ENCODE results near the gene SPOCK3.
"Not testable (repeated sequence)": the region's sequence is repeated elsewhere in the genome, so short reads cannot be mapped to it uniquely, and the experiment has no call there.

Gene SPOCK3

DNA sequence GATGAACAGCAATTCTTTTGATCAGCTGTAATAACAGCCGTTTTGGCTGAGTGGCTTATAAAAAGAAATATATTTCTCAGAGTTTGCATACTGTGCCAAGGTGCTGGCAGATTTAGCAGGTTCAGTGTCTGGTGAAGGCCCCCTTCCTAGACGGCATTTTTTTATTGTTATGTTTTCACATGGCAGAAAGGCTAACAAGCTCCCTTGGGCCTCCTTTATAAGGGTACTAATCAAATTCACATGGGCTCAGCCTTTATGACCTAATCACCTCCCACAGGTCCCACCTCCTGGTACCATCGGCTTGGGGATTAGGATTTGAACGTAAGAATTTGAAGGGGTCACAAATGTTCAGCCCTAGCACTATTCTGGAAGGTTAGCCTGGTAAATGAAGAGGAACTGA, 431.9 kb downstream of the SPOCK3 start:
- no peak for DNase-seq

DNA sequence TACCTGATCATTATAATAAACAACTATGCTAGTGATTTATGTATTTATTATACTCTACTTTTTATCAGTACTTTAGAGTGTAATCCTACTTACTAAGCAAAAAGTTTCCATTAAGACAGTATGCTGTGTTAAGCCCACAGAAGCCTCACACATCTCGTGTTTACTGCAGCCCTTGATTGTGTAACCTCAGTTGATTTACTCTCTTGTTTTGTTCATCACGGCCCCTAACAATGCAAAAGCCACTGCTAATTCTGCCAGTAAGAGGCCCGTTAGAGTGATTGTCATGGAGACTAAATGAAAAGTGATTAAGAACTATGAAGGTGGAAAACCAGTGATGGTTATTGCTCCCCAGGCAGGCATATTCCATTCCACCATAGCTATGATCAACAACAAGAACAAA, 436.2 kb downstream of the SPOCK3 start:
- DNase-seq, result no peak

DNA sequence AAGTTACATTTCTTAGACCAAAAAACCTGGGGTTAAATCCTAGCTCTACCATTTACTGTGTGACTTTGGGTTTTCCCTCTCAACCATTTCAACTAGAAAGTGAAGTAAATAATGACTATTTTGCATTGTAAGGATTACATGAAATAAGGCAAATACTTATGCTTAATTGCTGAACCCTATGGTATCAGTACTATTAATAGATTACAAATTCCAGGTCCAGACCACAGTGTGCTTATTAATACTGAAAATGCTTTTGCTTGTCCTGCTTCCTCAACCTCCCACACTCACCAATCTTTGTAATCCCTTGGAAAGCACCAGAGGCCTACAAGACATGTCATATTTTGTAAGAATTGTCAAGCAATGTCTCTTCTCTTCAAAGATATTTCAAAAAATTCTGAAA, 456.5 kb downstream of the SPOCK3 start:
- no peak for DNase-seq

DNA sequence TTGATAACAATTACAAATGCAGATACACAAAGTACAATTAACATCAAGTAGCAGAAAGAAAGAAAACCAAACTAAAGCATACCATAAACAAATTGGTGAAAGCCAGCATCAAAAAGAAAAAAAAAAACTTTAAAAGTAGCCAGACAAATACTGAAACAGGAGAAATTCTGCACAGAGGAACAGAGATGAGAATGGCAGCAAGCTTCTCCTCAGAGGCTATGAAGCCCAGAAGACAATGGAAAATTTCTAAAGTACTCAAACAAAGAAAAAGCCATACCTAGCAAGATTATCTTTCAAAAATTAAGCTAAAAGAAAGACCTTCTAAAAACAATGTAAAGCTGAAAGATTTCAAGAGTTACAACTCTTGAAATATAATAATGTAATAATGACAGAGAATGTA, 471.3 kb downstream of the SPOCK3 start:
- DNase-seq, result no peak

DNA sequence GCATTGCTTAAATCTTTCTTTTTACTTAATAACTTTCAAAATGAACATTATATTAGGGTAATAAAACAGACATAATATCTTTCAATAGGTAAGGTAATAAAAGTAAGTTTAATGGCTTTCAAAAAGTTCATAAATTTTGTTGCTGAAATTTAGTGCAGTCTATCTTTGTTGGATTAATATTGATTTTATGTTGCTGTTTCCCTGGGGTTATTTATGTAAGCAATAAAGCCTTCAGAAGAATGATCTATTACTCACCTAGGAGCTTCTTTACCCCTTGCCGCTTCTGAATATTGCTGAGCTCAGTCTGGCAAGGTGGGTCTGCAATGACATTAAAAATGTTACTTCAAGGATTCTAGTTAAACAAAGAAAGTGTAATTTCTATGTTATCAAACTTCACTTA, 492.6 kb downstream of the SPOCK3 start:
- no peak for DNase-seq

DNA sequence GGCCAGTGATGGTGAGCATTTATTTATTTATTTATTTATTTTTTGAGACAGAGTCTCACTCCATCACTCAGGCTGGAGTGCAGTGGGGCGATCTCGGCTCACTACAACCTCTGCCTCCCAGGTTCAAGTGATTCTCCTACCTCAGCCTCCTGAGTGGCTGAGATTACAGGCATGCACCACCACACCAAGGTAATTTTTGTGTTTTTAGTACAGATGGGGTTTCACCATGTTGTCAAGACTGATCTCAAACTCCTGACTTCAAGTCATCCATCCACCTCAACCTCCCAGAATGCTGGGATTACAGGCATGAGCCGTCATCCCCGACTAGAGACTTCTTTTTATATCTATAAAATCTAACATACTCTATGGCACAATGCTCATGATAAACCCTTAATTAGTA, 495.1 kb downstream of the SPOCK3 start:
- DNase-seq, result not testable (repeated sequence)

DNA sequence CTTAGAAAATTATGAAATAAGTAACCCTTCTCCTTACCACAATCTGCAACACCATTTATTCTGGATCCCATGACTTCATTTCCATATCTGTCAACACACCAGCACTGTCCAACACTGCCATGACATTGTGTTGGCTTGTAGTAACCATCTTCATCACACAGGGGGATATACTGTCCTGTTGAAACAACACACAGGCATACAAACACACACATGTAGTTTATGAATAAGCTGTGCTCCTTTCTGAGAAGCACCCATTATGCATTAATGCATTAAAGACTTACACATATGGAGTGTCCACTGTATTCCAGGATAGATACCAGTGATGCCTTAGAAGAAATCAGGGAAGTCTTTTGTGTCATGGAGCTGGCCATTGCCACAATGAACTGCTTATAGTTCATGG, 496.9 kb downstream of the SPOCK3 start:
- no peak for DNase-seq

DNA sequence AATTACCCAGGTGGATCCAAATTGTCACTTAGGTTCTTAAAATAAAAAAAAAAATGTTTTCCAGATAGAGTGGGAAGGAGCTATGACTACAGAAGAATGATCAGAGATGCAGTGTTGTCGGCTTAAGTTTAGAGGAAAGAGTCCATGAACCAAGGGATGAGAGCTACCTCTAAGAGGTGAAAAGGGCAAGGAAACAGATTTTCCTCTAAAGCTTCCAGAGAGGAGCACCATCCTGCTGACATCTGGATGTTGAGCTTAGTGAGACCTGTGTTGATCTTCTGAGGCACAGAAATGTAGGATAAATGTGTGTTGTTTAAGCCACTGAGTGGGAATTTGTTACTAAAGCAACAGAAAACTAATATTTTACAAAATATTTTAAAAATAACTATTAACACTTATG, 498.7 kb downstream of the SPOCK3 start:
- no peak for DNase-seq

DNA sequence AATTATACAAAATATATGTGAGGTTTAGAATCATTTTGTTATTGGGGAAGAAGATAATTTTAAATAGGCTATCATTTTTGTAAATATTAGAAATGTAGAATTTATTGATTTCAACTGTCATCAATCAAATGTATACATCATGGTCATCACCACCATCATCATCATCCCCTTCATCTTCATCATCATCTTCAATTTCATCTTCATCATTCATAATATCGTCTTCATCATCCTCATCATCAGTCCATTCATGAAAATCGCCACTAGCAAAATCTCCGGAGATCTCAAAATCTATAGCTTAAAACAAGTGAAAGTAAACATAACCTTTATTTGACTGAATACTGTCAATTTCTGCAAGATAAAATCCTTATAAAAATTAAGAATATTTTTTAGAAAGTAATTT, 499.5 kb downstream of the SPOCK3 start:
- DNase-seq, result no peak

DNA sequence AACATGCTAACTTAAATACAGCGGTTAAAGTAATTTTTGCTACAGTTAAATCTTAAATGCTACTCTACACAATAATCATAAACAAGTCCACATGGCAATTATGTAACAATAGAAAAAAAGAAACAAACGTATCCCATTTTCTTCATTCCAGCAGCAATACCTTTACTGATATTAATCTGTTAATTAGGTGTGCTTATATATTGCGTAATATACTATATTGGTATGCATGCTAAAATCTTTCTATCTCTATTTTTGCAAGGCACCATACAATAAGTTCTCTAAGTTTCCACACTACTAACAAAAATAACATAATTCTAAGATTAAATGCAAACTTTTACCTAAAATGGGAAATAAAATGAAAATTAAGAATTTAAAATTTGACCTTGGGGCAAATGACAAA, 500.6 kb downstream of the SPOCK3 start:
- DNase-seq, result no peak

DNA sequence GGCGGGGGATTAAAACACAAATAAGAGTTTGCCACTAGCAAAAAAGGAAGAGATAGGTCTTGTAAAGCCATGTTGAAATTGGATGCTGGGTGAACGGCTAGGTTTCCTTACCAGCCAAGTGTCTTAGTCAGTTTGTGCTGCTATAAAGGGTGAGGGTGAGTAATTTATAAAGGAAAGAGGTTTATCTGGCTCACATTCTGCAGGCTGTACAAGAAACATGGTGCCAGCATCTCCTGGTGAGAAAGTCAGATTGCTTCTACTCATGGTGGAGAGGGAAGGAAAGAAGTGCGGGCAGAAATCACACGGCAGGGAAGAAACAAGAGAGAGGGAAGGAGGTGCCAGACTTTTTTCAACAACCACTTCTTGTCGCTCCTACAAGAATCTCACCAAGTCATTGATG, 507.5 kb downstream of the SPOCK3 start:
- DNase-seq, result no peak

DNA sequence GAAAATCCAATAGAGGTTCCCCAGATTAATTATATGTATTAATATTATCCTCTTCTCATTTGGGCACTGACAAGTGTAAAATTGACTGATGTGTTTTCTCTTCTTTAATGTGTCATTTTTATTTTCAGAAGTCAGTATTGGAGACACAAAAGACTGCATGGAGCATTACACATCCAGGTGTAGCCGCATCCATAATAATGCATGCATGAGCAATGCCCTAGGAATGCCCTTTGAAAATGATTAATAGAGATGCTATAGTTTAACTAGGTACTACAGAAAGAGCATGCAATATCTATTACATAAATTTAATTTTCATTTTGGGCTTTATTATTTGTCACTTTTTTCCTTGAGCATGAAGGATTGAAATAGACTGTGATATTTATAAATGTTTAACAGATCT, 509.9 kb downstream of the SPOCK3 start:
- no peak for DNase-seq

DNA sequence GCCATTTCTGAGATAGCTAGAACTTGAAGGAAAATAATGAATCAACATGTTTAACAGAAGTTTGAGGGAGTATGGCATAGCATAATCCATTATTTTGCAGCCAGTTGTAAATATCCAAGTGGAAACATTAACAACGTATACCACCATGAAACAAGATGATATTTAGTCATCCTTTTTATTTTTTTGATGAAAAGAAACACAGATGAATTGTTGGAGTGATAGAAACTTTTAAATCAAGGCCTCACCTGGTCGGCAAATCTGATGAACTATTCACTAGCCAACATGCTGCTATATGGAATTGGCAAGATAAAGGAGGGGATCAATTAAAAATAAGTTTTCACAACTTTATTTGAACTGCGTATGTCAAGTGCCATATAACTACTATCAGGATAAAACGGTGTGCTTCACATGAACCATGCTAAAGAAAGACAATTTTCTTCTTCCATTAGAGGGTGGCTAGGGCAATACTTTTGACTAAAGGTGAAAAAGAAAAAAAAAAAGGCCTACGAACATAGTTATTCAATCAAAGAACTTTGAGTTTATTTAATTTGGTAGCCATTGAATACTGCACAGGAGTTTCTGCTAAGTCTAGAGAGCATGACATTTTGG, 510.7 kb downstream of the SPOCK3 start:
- DNase-seq, result no peak

DNA sequence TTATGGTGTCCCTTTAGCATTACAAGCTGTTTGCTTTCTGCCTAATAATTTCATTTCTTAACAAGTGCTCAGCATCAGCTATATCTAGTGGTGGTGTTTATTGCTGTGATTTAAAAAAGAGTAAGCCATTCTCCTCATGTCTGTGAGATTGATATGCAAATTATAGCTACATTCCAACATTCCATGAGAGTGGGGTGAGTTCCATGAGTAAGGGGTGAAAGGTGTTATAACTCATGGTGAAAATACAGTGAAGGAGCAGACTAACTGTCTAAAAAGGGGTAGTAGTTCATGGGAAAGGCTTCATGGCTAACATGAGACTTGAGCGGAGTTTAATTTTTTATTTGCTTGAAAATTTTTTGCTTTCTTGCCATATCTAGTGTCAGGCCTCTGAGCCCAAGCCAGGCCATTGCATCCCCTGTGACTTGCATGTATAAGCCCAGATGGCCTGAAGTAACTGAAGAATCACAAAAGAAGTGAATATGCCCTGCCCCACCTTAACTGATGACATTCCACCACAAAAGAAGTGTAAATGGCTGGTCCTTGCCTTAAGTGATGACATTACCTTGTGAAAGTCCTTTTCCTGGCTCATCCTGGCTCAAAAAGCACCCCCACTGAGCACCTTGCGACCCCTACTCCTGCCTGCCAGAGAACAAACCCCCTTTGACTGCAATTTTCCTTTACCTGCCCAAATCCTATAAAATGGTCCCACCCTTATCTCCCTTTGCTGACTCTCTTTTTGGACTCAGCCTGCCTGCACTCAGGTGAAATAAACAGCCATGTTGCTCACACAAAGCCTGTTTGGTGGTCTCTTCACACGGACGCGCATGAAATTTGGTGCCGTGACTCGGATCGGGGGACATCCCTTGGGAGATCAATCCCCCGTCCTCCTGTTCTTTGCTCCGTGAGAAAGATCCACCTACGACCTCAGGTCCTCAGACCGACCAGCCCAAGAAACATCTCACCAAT, 518.3 kb downstream of the SPOCK3 start:
- not testable (repeated sequence) for DNase-seq

DNA sequence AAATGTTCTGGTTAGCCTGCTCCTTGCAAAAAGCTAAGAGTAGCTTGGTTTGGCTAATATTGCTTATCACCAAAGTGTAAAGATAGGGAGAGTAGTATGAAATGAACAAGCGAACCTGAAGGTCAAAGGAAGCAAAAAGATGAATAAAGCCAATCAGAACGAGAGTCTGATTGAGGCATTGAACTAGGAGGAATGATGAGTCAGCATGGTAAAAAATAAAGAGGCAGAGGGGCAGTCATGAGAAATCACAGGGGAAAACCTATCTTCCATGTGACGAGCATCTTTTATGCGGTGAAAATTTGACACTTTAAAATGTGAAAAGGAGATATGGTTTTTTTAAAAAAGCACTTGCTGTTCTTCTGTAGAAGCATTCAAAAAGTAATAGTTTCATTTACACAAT, 533.7 kb downstream of the SPOCK3 start:
- no peak for DNase-seq

DNA sequence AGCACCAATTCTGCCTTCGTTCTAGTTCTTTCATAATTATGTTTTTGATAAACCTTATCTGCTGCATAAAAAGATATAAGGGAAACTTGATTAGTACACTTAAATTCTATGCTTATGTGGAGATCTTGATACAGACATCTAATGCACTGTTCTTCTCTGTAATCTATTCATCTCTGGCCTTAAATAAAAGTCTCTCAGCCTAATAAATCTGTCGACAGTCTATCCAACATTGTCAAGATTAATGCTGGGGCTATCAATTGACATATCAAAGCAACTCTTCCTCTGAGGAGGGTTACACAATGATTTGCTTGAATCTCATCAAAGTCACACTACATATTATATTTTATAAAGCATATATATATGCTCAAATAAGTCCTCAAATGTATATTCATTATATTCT, 545.5 kb downstream of the SPOCK3 start:
- DNase-seq, result no peak

DNA sequence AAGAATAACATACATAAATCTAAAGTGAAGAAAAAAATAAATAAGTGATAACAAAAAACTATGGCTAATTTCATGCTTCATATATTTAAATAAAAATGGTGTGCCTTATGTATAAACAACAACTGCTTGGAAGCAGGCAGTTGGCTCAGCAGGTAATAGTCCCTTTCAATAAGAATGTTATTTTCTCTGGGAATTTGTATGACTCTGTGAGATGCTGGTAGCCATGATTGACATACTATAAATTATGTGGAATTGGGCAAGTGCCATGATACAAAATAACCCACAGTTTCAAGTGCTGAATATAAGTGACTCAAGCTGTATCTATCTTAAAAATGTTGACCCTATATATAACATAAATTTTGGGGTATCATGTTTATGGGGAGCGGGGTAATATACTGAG, 546.5 kb downstream of the SPOCK3 start:
- DNase-seq, result no peak

All from NCI-H524 (cell line).